BE2C (cell line): ENCODE data around the gene WIPI1.

Source experiments
- DNase-seq: peaks from one replicate; pipeline ENCODE4 v3.0.0-alpha.2; 2020
- H3K27me3 ChIP-seq: fragments of 250-450 bp; sonication (Bioruptor Pico); 2 replicates; pipeline ENCODE4 v1.5.1; 2020; ENCODE audit warnings: mild to moderate bottlenecking
- H3K36me3 ChIP-seq: fragments of 250-450 bp; sonication (Bioruptor Pico); 2 replicates; pipeline ENCODE4 v1.5.1; 2020; ENCODE audit warnings: mild to moderate bottlenecking
- H3K4me1 ChIP-seq: fragments of 250-450 bp; sonication (Bioruptor Pico); 2 replicates; pipeline ENCODE4 v1.5.1; 2020
- H3K4me3 ChIP-seq: 2 replicates; pipeline ENCODE4 v1.5.1; 2011; ENCODE audit warnings: low read depth, low read length
- H3K9me3 ChIP-seq: fragments of 250-450 bp; sonication (Bioruptor Pico); 2 replicates; pipeline ENCODE4 v1.5.1; 2020
- TF ChIP-seq, protein P1 (sequence below): IDR thresholded peaks from 2 replicates; pipeline ENCODE4 v1.5.1; 2012; ENCODE audit warnings: mild to moderate bottlenecking, low read depth, low read length

WIPI1 gene

DNA sequence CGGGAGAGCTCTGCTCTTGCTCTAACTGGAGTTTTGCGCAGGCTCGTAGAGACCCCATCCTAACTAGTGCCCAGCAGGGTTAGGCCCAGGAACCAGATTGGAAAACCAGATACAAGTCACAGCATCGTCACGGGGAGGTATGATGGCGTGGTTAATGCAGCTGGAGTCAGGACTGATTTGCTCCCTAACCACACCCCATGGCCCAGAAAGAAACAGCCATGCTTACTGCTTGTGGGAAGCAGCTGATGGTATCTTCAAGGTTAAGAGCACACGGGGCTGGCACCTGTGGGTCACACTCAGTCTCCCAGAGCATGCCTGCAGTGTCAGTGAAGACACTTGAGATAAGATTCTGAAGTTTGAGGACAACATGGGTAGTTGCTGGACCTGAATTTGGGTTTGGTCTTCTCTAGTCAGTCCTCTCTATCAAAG is 60.2 kb downstream of the WIPI1 start:
- TF ChIP-seq, protein P1, sequence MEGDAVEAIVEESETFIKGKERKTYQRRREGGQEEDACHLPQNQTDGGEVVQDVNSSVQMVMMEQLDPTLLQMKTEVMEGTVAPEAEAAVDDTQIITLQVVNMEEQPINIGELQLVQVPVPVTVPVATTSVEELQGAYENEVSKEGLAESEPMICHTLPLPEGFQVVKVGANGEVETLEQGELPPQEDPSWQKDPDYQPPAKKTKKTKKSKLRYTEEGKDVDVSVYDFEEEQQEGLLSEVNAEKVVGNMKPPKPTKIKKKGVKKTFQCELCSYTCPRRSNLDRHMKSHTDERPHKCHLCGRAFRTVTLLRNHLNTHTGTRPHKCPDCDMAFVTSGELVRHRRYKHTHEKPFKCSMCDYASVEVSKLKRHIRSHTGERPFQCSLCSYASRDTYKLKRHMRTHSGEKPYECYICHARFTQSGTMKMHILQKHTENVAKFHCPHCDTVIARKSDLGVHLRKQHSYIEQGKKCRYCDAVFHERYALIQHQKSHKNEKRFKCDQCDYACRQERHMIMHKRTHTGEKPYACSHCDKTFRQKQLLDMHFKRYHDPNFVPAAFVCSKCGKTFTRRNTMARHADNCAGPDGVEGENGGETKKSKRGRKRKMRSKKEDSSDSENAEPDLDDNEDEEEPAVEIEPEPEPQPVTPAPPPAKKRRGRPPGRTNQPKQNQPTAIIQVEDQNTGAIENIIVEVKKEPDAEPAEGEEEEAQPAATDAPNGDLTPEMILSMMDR, result no peak
- Histone ChIP-seq H3K9me3 (no peaks in the 10 kb centered on the region), H3K4me1 (no peaks in the 10 kb centered on the region), H3K36me3 (no peaks in the 10 kb centered on the region), H3K27me3 (no peaks in the 10 kb centered on the region), H3K4me3 (no peak overlapping the region)
- DNase-seq, result no peak

DNA sequence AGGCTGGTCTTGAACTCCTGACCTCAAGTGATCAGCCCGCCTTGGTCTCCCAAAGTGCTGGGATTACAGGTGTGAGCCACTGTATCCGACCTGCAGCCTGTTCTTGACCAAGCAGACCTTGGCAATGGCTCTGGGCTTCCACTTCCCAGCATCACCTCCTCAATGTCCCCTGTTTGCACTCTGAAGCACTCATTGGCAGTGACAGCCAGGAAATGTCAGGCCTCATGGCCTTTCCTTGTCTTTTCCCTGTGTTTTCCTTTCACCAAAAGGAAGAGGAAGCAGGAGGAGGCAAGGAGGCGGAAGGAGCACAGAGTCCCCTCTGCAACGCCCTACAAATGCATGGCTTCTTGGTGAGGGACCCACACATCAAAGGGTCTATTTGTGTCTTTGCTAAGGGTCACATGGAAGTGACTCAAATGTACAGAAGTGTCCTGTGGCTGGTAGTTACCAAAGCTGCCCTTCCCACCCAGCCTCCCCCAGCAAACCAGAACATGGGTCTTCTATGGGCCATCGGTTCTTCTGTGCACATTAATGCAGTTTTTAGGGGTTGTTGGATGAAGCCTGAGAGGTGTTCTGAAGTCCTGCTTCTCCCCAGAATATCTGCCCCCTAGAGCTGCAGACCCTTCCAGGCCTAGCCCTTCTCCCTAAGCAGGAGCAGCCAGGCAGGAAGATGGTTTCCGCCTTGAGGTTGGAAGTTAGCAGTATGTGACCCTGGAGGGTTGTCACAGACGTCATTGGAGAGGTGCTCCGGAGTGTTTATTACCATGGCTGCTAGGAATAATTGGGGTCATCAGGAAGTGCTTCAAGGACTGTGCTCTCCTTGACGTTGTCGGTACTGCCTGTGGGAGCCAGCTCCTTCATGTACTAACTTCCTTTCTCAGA is 60.8 kb downstream of the WIPI1 start:
- no peak for DNase-seq
- H3K27me3 ChIP-seq, result no peaks in the 10 kb centered on the region
- H3K4me1 ChIP-seq, result no peaks in the 10 kb centered on the region
- H3K4me3 ChIP-seq, result no peak overlapping the region
- TF ChIP-seq, protein P1, result no peak
- H3K36me3 ChIP-seq, result no peaks in the 10 kb centered on the region
- H3K9me3 ChIP-seq, result no peaks in the 10 kb centered on the region

DNA sequence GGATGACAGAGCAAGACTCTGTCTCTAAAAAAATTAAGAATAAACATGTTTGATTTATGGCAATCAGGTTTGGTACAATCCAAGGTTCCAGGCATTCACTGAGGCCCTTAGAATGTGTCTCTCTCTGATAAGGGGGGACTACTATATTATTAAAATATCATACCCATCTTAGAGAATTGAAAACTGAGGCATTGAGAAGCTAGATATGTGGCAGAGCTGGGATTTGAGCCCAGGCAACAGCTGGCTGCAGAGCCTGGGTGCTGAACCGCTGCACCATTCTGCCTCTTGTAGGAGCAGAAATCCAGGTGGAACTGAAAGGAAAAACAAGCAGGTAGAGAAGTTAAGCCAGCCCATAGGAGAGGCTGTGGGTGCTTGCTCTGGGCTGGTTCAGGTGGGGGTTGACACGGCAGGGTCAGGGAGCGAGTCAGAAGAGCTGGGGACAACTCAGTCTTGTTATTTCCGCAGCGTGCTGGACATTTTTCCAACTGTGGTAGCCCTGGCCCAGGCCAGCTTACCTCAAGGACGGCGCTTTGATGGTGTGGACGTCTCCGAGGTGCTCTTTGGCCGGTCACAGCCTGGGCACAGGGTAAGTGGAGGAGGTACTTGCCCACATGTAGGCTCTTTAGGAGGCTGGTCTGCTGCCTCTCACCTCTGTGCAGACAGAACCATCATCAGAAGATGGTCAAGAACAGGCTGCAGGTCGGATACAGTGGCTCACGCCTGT is 62.5 kb downstream of the WIPI1 start:
- no peaks in the 10 kb centered on the region for H3K27me3 ChIP-seq
- no peaks in the 10 kb centered on the region for H3K9me3 ChIP-seq
- H3K4me1 ChIP-seq, result no peaks in the 10 kb centered on the region
- no peak for DNase-seq
- TF ChIP-seq, protein P1, result no peak
- no peak overlapping the region for H3K4me3 ChIP-seq
- H3K36me3 ChIP-seq, result no peaks in the 10 kb centered on the region

DNA sequence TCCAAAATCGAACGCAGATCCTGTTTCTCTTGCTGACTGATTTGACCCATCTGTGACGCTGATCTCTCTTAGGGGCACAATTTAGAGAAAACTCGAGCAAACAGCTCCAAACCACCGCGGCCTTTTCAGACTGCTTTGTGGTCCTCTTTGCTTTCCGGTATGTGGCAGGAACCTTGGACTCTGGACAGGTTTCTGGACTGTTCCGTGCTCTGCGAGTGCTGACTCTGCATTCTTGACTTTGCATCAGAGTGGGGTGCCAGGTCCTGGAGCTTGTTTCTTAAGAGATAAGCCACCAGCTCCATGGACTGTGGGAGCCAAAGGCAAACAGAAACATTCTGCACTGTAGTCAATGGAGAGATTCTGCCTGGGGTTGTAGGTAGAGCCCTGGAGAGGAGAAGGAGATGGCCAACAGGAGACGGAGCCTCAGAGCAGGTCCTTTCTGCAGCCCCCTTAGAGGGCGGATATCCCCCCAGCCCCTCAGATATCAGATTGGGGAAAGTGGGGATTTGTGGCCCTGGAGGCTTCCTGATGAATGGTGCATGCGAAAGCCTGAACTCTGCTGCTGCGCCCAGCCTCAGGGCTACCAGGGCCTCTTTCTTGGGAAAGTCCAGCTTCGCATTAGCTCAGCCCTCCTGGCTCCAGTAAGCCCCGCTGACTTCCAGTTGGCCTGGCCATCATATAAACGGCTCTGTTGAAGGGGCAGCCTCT is 65.6 kb downstream of the WIPI1 start:
- TF ChIP-seq, protein P1, result no peak
- no peak overlapping the region for H3K4me3 ChIP-seq
- H3K9me3 ChIP-seq, result no peaks in the 10 kb centered on the region; the same call in 1 of the 2 replicates
- no peaks in the 10 kb centered on the region for H3K4me1 ChIP-seq
- no peak for DNase-seq
- no peaks in the 10 kb centered on the region for H3K27me3 ChIP-seq
- H3K36me3 ChIP-seq, result no peaks in the 10 kb centered on the region

DNA sequence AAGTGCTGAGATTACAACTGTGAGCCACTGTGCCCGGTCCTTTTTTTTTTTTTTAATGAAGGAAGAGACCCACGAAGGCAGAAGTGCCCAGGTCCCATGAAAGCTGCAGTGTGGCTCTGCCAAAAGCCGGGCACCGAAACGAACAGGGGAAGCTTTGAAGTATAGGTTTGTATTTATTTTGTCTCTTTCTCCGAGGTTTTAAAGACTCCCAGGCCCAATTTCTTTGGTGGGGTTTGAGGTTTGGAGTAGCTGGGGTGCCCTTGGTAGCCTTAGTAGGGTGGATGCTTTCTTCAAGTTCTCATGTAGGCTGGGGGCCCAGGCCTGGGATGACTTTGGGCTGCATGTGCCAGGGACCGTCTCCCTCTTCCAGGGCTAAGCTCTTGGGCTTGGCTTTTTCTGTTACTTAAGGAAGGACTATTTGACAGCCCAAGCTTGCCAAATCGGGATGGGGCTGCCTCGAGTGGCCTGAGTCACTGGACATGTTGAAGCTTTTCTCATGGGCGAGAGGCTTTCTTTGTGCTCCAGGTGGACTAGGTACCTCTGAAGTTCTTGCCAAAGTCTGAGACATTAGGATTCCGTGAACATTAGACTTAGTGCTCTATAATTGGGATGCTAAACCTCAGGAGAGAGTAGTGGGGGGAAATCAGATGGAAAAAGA is 66.3 kb downstream of the WIPI1 start:
- TF ChIP-seq, protein P1, result no peak

More for the DNA sequence above, 66.3 kb downstream of the WIPI1 start:
- no peak for DNase-seq
- H3K27me3 ChIP-seq, result no peaks in the 10 kb centered on the region
- H3K36me3 ChIP-seq, result no peaks in the 10 kb centered on the region
- H3K4me1 ChIP-seq, result no peaks in the 10 kb centered on the region
- H3K9me3 ChIP-seq, result no peaks in the 10 kb centered on the region; the same call in 1 of the 2 replicates
- no peak overlapping the region for H3K4me3 ChIP-seq
